Uterus (tissue), 4 donors: ENCODE results near the gene TCN2. TPM values are rescaled to one million over a fixed set of nuclear protein-coding genes. Genes with fewer than 3 reads are reported as not detected.
"Not testable (repeated sequence)": the region's sequence is repeated elsewhere in the genome, so short reads cannot be mapped to it uniquely, and the experiment has no call there.

Experiments
- DNase-seq, 2 donors: peaks; one replicate each; pipeline ENCODE4 v3.0.0-alpha.2; 2019 to 2020
- H3K27ac ChIP-seq, 2 donors: fragments of 200-600 bp; sonication (generic); 1 replicate in 1 of 2; 2 replicates in 1 of 2; pipeline ENCODE4 v1.5.1; 2016 to 2018
- H3K27me3 ChIP-seq, 2 donors: fragments of 200-600 bp; sonication (generic); one replicate each; pipeline ENCODE4 v1.5.1; 2018 to 2019; ENCODE audit warnings: control low read depth in 1 of 2
- H3K36me3 ChIP-seq, 2 donors: fragments of 200-600 bp; sonication (generic); one replicate each; pipeline ENCODE4 v1.5.1; 2019; ENCODE audit warnings: control low read depth in 1 of 2
- H3K4me1 ChIP-seq, 2 donors: fragments of 200-600 bp; sonication (generic); one replicate each; pipeline ENCODE4 v1.5.1; 2018 to 2019; ENCODE audit warnings: control low read depth in 1 of 2
- H3K4me3 ChIP-seq, 2 donors: fragments of 200-600 bp; sonication (generic); 1 replicate in 1 of 2; 2 replicates in 1 of 2; pipeline ENCODE4 v1.5.1; 2018 to 2019; ENCODE audit warnings: mild to moderate bottlenecking in 1 of 2
- H3K9me3 ChIP-seq, 2 donors: fragments of 200-600 bp; sonication (generic); one replicate each; pipeline ENCODE4 v1.5.1; 2019; ENCODE audit warnings: control low read depth in 1 of 2
- CTCF ChIP-seq, 4 experiments: fragments of 200-600 bp in 2 of 4; fragments of 450-650 bp in 2 of 4; sonication (generic) in 2 of 4; IDR thresholded peaks; one replicate each; pipeline ENCODE4 v1.5.1; 2016 to 2019; ENCODE audit warnings: antibody characterized with exemption in 4 of 4, mild to moderate bottlenecking in 2 of 4, moderate library complexity in 1 of 4
- POLR2A ChIP-seq, 2 donors: fragments of 450-650 bp; IDR thresholded peaks; one replicate each; pipeline ENCODE4 v1.6.1; 2016; ENCODE audit warnings: antibody characterized with exemption in 2 of 2, mild to moderate bottlenecking in 1 of 2, moderate library complexity in 1 of 2
- intact Hi-C: fragments of 100-400 bp; cut with DNase I; formaldehyde crosslinking; loops from one replicate; pipeline ENCODE4 v1.15.1; 2023; ENCODE audit warnings: low total_unique reads
- total RNA-seq, 4 donors: library from RNA; depleted of rRNA in 3 of 4; stranded (reverse); fragments of >200 nt in 3 of 4; gene quantifications; one replicate each; pipeline versions ENCODE4 v1.1.0 to v1.2.4, GENCODE V29; 2014 to 2023
- donor health status: DM: yes; HTN: yes; CAD: no.

The TCN2 gene
- total RNA-seq, 4 donors from 2014 or later = 21.8 to 44.5 (median 30.3) TPM

- no peak overlapping the region for H3K27ac ChIP-seq
- no peaks in the 10 kb centered on the region for H3K36me3 ChIP-seq
- no peaks in the 10 kb centered on the region for H3K4me1 ChIP-seq
- no peaks in the 10 kb centered on the region for H3K9me3 ChIP-seq
- DNase-seq = no peak
- TF ChIP-seq POLR2A (IDR thresholded peaks at IDR 0.05) (no peak), CTCF (IDR thresholded peaks at IDR 0.05) (no peak)
- intact Hi-C loops = no loop called here
- no peaks in the 10 kb centered on the region for H3K27me3 ChIP-seq
- H3K4me3 ChIP-seq = no peak overlapping the region
Observed at GRCh38 chr22:30674482-30674881, 67.5 kb downstream of the TCN2 start.

- intact Hi-C loops = no loop called here
- Histone ChIP-seq H3K4me1 (no peaks in the 10 kb centered on the region), H3K27ac (no peak overlapping the region), H3K27me3 (no peaks in the 10 kb centered on the region), H3K9me3 (no peaks in the 10 kb centered on the region), H3K4me3 (no peak overlapping the region), H3K36me3 (no peaks in the 10 kb centered on the region)
- no peak for DNase-seq
- no peak for TF ChIP-seq POLR2A (IDR thresholded peaks at IDR 0.05)
- TF ChIP-seq CTCF (IDR thresholded peaks at IDR 0.05) = no peak
Observed at GRCh38 chr22:30675436-30675835, 68.5 kb downstream of the TCN2 start.

- H3K27ac ChIP-seq, H3K4me3 ChIP-seq, H3K36me3 ChIP-seq, intact Hi-C loops, H3K27me3 ChIP-seq, H3K4me1 ChIP-seq, H3K9me3 ChIP-seq, DNase-seq: not testable (repeated sequence)
Observed at GRCh38 chr22:30676565-30676964, 69.6 kb downstream of the TCN2 start.

Other genes with a start within 250 kb of the TCN2 start
- 10 to 100 TPM in 3 of 4 donors, 1 to 10 TPM in 1; 8.2 to 25.9 (median 18.9) TPM for gene RNF215, start 219.8 kb upstream of the TCN2 start, total RNA-seq
- 10 to 100 TPM in 2 of 4 donors, 1 to 10 TPM in 1, not detected in 1; 7.8 to 45.9 (median 23.1) TPM for gene SEC14L2, start 210.2 kb upstream of the TCN2 start, total RNA-seq
- gene MTFP1, start 181.4 kb upstream of the TCN2 start, total RNA-seq = 1 to 10 TPM in 3 of 4 donors, not detected in 1; 1.2 to 5.5 (median 3.2) TPM
- not detected for gene SEC14L3, start 135.2 kb upstream of the TCN2 start, total RNA-seq
- under 1 TPM in 1 of 4 donors, not detected in 3; 0.41 TPM for gene SEC14L4, start 101.5 kb upstream of the TCN2 start, total RNA-seq
- gene SEC14L6, start 60.4 kb upstream of the TCN2 start, total RNA-seq = 1 to 10 TPM in 2 of 4 donors, under 1 TPM in 1, not detected in 1; under 0.01 to 4.8 (median 4.0) TPM
- 1 to 10 TPM in 2 of 4 donors, under 1 TPM in 1, not detected in 1; 0.26 to 6.6 (median 1.2) TPM for gene GAL3ST1, start 32.5 kb upstream of the TCN2 start, total RNA-seq
- 10 to 100 TPM; 13.5 to 67.5 (median 44.9) TPM for gene PES1, start 15.3 kb upstream of the TCN2 start, total RNA-seq
- gene SLC35E4, start 28.6 kb downstream of the TCN2 start, total RNA-seq = 10 to 100 TPM in 1 of 4 donors, 1 to 10 TPM in 1, under 1 TPM in 2; 0.29 to 11.7 (median 3.0) TPM
- 10 to 100 TPM in 1 of 4 donors, 1 to 10 TPM in 2, under 1 TPM in 1; 0.88 to 10.6 (median 9.8) TPM for gene DUSP18, start 60.7 kb downstream of the TCN2 start, total RNA-seq
- gene OSBP2, start 87.7 kb downstream of the TCN2 start, total RNA-seq = 1 to 10 TPM in 3 of 4 donors, not detected in 1; 3.3 to 7.7 (median 4.6) TPM